Natural killer cell (primary cell): ENCODE data around the gene PHLDA2. TPM values are rescaled to one million over a fixed set of nuclear protein-coding genes. Genes with fewer than 3 reads are reported as not detected.

Experiments
- ATAC-seq, 3 donors: fragments of 150-1000 bp in 2 of 3; fragments of 200-7000 bp in 1 of 3; cut with Tn5 transposase; 1 replicate in 1 of 3; 2 replicates in 2 of 3; pipeline ENCODE4 v1.10.0; 2021; ENCODE audit warnings: mild to moderate bottlenecking in 2 of 3, moderate library complexity in 2 of 3
- DNase-seq, 2 donors: peaks; one replicate each; pipeline versions ENCODE4 v3.0.0 to v3.0.0-alpha.2; 2013 to 2021; ENCODE audit warnings: mixed read lengths in 1 of 2
- H3K27ac ChIP-seq: one replicate; pipeline ENCODE4 v1.5.1; 2013; ENCODE audit warnings: mild to moderate bottlenecking, low read length
- H3K27me3 ChIP-seq: one replicate; pipeline ENCODE4 v1.6.1; 2013; ENCODE audit warnings: low read length; ENCODE audit not compliant: control insufficient read depth, insufficient read depth
- H3K36me3 ChIP-seq: one replicate; pipeline ENCODE4 v1.6.1; 2013; ENCODE audit warnings: low read length; ENCODE audit not compliant: control insufficient read depth, insufficient read depth
- H3K4me1 ChIP-seq: one replicate; pipeline ENCODE4 v1.6.1; 2013; ENCODE audit warnings: low read length; ENCODE audit not compliant: control insufficient read depth, insufficient read depth
- H3K4me3 ChIP-seq: one replicate; pipeline ENCODE4 v1.5.1; 2013; ENCODE audit warnings: low read length
- H3K9me3 ChIP-seq: one replicate; pipeline ENCODE4 v1.6.1; 2013; ENCODE audit warnings: low read length; ENCODE audit not compliant: control insufficient read depth, insufficient read depth
- H3K27ac Mint-ChIP-seq, 2 donors: one replicate each; pipeline ENCODE4 v1.8.0; 2022; ENCODE audit warnings: mild to moderate bottlenecking in 2 of 2, mixed read lengths in 2 of 2, moderate library complexity in 1 of 2
- H3K27me3 Mint-ChIP-seq, 2 donors: one replicate each; pipeline ENCODE4 v1.8.0; 2022; ENCODE audit warnings: low read depth in 2 of 2, mixed read lengths in 2 of 2
- H3K36me3 Mint-ChIP-seq: one replicate; pipeline ENCODE4 v1.8.0; 2022; ENCODE audit warnings: mixed read lengths
- H3K4me1 Mint-ChIP-seq, 2 donors: one replicate each; pipeline ENCODE4 v1.8.0; 2022; ENCODE audit warnings: mixed read lengths in 2 of 2
- H3K4me3 Mint-ChIP-seq: one replicate; pipeline ENCODE4 v1.8.0; 2022; ENCODE audit warnings: mild to moderate bottlenecking, moderate library complexity, mixed read lengths
- H3K9me3 Mint-ChIP-seq, 2 donors: one replicate each; pipeline ENCODE4 v1.8.0; 2022; ENCODE audit warnings: mixed read lengths in 2 of 2
- CTCF ChIP-seq: fragments of 200-600 bp; IDR thresholded peaks from one replicate; pipeline ENCODE4 v1.8.0; 2022; ENCODE audit warnings: antibody characterized with exemption
- WGBS: methylation state at CpG from one replicate; pipeline ENCODE4 v1.1.7; 2013; ENCODE audit warnings: missing lambda C conversion rate; ENCODE audit not compliant: insufficient coverage; 5-methylcytosine and 5-hydroxymethylcytosine counted together
- intact Hi-C: fragments of 100-400 bp; cut with micrococcal nuclease; formaldehyde crosslinking; loops from one replicate; pipeline ENCODE4 v1.14.2; 2022
- total RNA-seq, 4 donors: library from RNA; stranded (reverse); fragments of 120-200 nt in 1 of 4; gene quantifications; one replicate each; pipeline versions ENCODE4 v1.2.3 to v1.2.4, GENCODE V29; 2013 to 2022

The PHLDA2 gene
- total RNA-seq, 3 donors from 2014 or later (not counting 1 experiment from before 2014, with no cell fraction given) = 0.79 to 3.2 (median 2.2) TPM

GRCh38 chr11:2947744-2948143 lies 18.5 kb upstream of the PHLDA2 start:
- Mint-ChIP-seq H3K27me3 (no peaks in the 10 kb centered on the region), H3K27ac (no peak overlapping the region), H3K4me1 (peaks cover 38 to 42% of the 10 kb centered on the region in 2 donors), H3K4me3 (no peak overlapping the region), H3K9me3 (no peaks in the 10 kb centered on the region), H3K36me3 (peaks cover 7% of the 10 kb centered on the region)
- Histone ChIP-seq H3K9me3 (no peaks in the 10 kb centered on the region), H3K4me1 (peaks cover 18% of the 10 kb centered on the region), H3K4me3 (no peak overlapping the region), H3K27me3 (no peaks in the 10 kb centered on the region), H3K36me3 (peaks cover 79% of the 10 kb centered on the region), H3K27ac (no peak overlapping the region)
- 97% methylated on average over 11 of the region's 11 CpGs for WGBS
- ATAC-seq (no peak), DNase-seq (no peak)
- TF ChIP-seq CTCF = no peak
- intact Hi-C loops = no loop called here

GRCh38 chr11:2945757-2946287 lies 16.6 kb upstream of the PHLDA2 start:
- Mint-ChIP-seq H3K4me3 (peak overlapping the region; percentile 49), H3K36me3 (peaks cover 7% of the 10 kb centered on the region), H3K4me1 (peaks cover 26 to 28% of the 10 kb centered on the region in 2 donors), H3K27ac (peak overlapping the region; percentile 49 to 81), H3K27me3 (no peaks in the 10 kb centered on the region), H3K9me3 (no peaks in the 10 kb centered on the region)
- Histone ChIP-seq H3K4me1 (peaks cover 19% of the 10 kb centered on the region), H3K36me3 (peaks cover 60% of the 10 kb centered on the region), H3K27ac (no peak overlapping the region), H3K27me3 (no peaks in the 10 kb centered on the region), H3K4me3 (no peak overlapping the region), H3K9me3 (no peaks in the 10 kb centered on the region)
- no peak for ATAC-seq
- intact Hi-C loops = no loop called here
- TF ChIP-seq CTCF = no peak
- DNase-seq = no peak
- WGBS = 84% methylated on average over 8 of the region's 8 CpGs

- H3K36me3 ChIP-seq = peaks cover 54% of the 10 kb centered on the region
- H3K27ac ChIP-seq = no peak overlapping the region
These were observed 16.0 kb upstream of the PHLDA2 start for GRCh38 chr11:2945031-2945756.

More at GRCh38 chr11:2945031-2945756, 16.0 kb upstream of the PHLDA2 start:
- intact Hi-C loops = no loop called here
- Mint-ChIP-seq H3K27me3 (no peaks in the 10 kb centered on the region), H3K36me3 (peaks cover 3% of the 10 kb centered on the region), H3K4me3 (peak overlapping the region; percentile 49), H3K4me1 (peaks cover 24 to 28% of the 10 kb centered on the region in 2 donors), H3K27ac (peak overlapping the region; percentile 49 to 81), H3K9me3 (no peaks in the 10 kb centered on the region)
- TF ChIP-seq CTCF = no peak
- Histone ChIP-seq H3K4me1 (peaks cover 26% of the 10 kb centered on the region), H3K4me3 (no peak overlapping the region), H3K27me3 (no peaks in the 10 kb centered on the region), H3K9me3 (no peaks in the 10 kb centered on the region)
- WGBS = 43% methylated on average over 16 of the region's 16 CpGs
- DNase-seq (peak in 1 of 2 donors; percentile 64), ATAC-seq (peak in 1 of 3 donors; percentile 20)
